GM12878 (cell line): ENCODE results near the gene GTSE1. TPM values are rescaled to one million over a fixed set of nuclear protein-coding genes. Genes with fewer than 3 reads are reported as not detected.

Experiments used
- CEBPB ChIP-seq, 2 experiments: fragments of 150-350 bp in 1 of 2; IDR thresholded peaks; 2 replicates each; pipeline ENCODE4 v1.6.1; 2012 to 2014; ENCODE audit warnings: low read depth in 2 of 2, low read length in 2 of 2, borderline replicate concordance in 1 of 2, inconsistent platforms in 1 of 2
- EED ChIP-seq: sonication (generic); IDR thresholded peaks from 2 replicates; pipeline ENCODE4 v1.6.1; 2016; ENCODE audit warnings: antibody characterized with exemption, low read depth
- FOXM1 ChIP-seq: IDR thresholded peaks from 2 replicates; pipeline ENCODE4 v1.6.1; 2012; ENCODE audit warnings: low read depth, mild to moderate bottlenecking, inconsistent platforms, low read length, moderate library complexity
- MTA3 ChIP-seq: IDR thresholded peaks from 2 replicates; pipeline ENCODE4 v1.6.1; 2012; ENCODE audit warnings: low read length, inconsistent platforms, borderline replicate concordance
- MXI1 ChIP-seq: fragments of 150-350 bp; IDR thresholded peaks from 2 replicates; pipeline ENCODE4 v1.6.1; 2011; ENCODE audit warnings: low read depth, mild to moderate bottlenecking, inconsistent platforms, low read length, improper control_type of control experiment
- MYB ChIP-seq: fragments of 150-350 bp; IDR thresholded peaks from 2 replicates; pipeline ENCODE4 v1.6.1; 2014; ENCODE audit warnings: mild to moderate bottlenecking, low read depth, low read length, borderline replicate concordance
- NR2C1 ChIP-seq: fragments of 450-650 bp; IDR thresholded peaks from 2 replicates; pipeline ENCODE4 v1.6.1; 2017; ENCODE audit warnings: antibody characterized with exemption, mild to moderate bottlenecking, moderate library complexity
- PAX8 ChIP-seq: fragments of 450-650 bp; IDR thresholded peaks from 2 replicates; pipeline ENCODE4 v1.6.1; 2017; ENCODE audit warnings: mild to moderate bottlenecking, moderate library complexity
- POU2F2 ChIP-seq: IDR thresholded peaks from 3 replicates; pipeline ENCODE4 v1.6.1; 2011; ENCODE audit warnings: low read depth, mild to moderate bottlenecking, low read length, borderline replicate concordance
- RAD51 ChIP-seq: fragments of 450-650 bp; IDR thresholded peaks from 2 replicates; pipeline ENCODE4 v1.6.1; 2016; ENCODE audit warnings: moderate library complexity, mild to moderate bottlenecking, inconsistent platforms
- RBBP5 ChIP-seq: fragments of 200-600 bp; sonication (generic); conservative IDR thresholded peaks from 2 replicates; pipeline ENCODE4 v1.6.1; 2016
- RFX5 ChIP-seq: IDR thresholded peaks from 2 replicates; pipeline ENCODE4 v1.6.1; 2011; ENCODE audit warnings: low read depth, low read length, improper control_type of control experiment
- SIN3A ChIP-seq: IDR thresholded peaks from 2 replicates; pipeline ENCODE4 v1.6.1; 2012; ENCODE audit warnings: low read depth, low read length, improper control_type of control experiment
- SP1 ChIP-seq: IDR thresholded peaks from one replicate; pipeline ENCODE4 v1.6.1; 2011; ENCODE audit warnings: low read depth, low read length
- SREBF1 ChIP-seq: IDR thresholded peaks from 2 replicates; pipeline ENCODE4 v1.6.1; 2012; ENCODE audit warnings: mild to moderate bottlenecking, low read length
- polyA plus RNA-seq, 11 experiments: library from polyadenylated mRNA; depleted of rRNA in 4 of 11; unstranded in 6 of 11; stranded (reverse) in 5 of 11; fragments of >200 nt; fragmentation: Nextera tagmentation in 4 of 11; fragmentation: Illumina TruSeq in 1 of 11; extraction: Ambion mirVana in 4 of 11; extraction: Trizol in 1 of 11; gene quantifications; 1 replicate in 1 of 11; 2 replicates in 10 of 11; pipeline versions ENCODE4 v1.2.1 to v1.2.3, GENCODE V29; 2011 to 2016; ENCODE audit warnings: inconsistent platforms in 2 of 11, missing spikeins in 2 of 11, low read depth in 1 of 11
- total RNA-seq, 4 experiments: library from RNA; depleted of rRNA in 3 of 4; stranded (reverse); fragments of >200 nt in 3 of 4; fragmentation: Illumina TruSeq in 1 of 4; extraction: Trizol in 1 of 4; gene quantifications; 2 replicates each; pipeline versions ENCODE4 v1.2.1 to v1.2.3, GENCODE V29; 2013 to 2021
- TF ChIP-seq, protein P1 (sequence below): fragments of 450-650 bp; IDR thresholded peaks from 2 replicates; pipeline ENCODE4 v1.6.1; 2016; ENCODE audit warnings: mild to moderate bottlenecking, moderate library complexity, borderline replicate concordance
- TF ChIP-seq, protein P2 (sequence below): fragments of 450-650 bp; conservative IDR thresholded peaks from 2 replicates; pipeline ENCODE4 v1.6.1; 2017; ENCODE audit warnings: mild to moderate bottlenecking, moderate library complexity
- TF ChIP-seq, protein P3 (sequence below): fragments of 450-650 bp; formaldehyde crosslinking; IDR thresholded peaks from 2 replicates; pipeline ENCODE4 v1.4.0; 2022; ENCODE audit warnings: mild to moderate bottlenecking, moderate library complexity
- TF ChIP-seq, protein P4 (sequence below): fragments of 450-650 bp; IDR thresholded peaks from 2 replicates; pipeline ENCODE4 v1.6.1; 2016; ENCODE audit warnings: mild to moderate bottlenecking

The GTSE1 gene
- total and polyA plus RNA-seq, 10 of the 15 experiments (the other 5 are each of a cell fraction or from before 2014, with no cell fraction given), result 6.6 to 46.2 (median 32.3) TPM

GRCh38 chr22:46287873-46288751 is 8.6 kb upstream of the GTSE1 start (continued):
- TF ChIP-seq, protein P1, sequence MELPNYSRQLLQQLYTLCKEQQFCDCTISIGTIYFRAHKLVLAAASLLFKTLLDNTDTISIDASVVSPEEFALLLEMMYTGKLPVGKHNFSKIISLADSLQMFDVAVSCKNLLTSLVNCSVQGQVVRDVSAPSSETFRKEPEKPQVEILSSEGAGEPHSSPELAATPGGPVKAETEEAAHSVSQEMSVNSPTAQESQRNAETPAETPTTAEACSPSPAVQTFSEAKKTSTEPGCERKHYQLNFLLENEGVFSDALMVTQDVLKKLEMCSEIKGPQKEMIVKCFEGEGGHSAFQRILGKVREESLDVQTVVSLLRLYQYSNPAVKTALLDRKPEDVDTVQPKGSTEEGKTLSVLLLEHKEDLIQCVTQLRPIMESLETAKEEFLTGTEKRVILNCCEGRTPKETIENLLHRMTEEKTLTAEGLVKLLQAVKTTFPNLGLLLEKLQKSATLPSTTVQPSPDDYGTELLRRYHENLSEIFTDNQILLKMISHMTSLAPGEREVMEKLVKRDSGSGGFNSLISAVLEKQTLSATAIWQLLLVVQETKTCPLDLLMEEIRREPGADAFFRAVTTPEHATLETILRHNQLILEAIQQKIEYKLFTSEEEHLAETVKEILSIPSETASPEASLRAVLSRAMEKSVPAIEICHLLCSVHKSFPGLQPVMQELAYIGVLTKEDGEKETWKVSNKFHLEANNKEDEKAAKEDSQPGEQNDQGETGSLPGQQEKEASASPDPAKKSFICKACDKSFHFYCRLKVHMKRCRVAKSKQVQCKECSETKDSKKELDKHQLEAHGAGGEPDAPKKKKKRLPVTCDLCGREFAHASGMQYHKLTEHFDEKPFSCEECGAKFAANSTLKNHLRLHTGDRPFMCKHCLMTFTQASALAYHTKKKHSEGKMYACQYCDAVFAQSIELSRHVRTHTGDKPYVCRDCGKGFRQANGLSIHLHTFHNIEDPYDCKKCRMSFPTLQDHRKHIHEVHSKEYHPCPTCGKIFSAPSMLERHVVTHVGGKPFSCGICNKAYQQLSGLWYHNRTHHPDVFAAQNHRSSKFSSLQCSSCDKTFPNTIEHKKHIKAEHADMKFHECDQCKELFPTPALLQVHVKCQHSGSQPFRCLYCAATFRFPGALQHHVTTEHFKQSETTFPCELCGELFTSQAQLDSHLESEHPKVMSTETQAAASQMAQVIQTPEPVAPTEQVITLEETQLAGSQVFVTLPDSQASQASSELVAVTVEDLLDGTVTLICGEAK, result peak; percentile 88
- no peak for TF ChIP-seq CEBPB (IDR thresholded peaks at IDR 0.05; ENCODE audit: borderline replicate concordance in 1 of 2, low read depth in 2 of 2, low read length in 2 of 2)
- TF ChIP-seq RAD51, result no peak
- TF ChIP-seq, protein P2, sequence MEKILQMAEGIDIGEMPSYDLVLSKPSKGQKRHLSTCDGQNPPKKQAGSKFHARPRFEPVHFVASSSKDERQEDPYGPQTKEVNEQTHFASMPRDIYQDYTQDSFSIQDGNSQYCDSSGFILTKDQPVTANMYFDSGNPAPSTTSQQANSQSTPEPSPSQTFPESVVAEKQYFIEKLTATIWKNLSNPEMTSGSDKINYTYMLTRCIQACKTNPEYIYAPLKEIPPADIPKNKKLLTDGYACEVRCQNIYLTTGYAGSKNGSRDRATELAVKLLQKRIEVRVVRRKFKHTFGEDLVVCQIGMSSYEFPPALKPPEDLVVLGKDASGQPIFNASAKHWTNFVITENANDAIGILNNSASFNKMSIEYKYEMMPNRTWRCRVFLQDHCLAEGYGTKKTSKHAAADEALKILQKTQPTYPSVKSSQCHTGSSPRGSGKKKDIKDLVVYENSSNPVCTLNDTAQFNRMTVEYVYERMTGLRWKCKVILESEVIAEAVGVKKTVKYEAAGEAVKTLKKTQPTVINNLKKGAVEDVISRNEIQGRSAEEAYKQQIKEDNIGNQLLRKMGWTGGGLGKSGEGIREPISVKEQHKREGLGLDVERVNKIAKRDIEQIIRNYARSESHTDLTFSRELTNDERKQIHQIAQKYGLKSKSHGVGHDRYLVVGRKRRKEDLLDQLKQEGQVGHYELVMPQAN, result peak; percentile 46; the same call in 1 of the 2 replicates
- no peak for TF ChIP-seq MYB
- TF ChIP-seq RFX5, result no peak
- TF ChIP-seq MTA3, result peak; percentile 45; the same call in 1 of the 2 replicates
- peak; percentile 87; the same call in 2 of the 3 replicates for TF ChIP-seq POU2F2
- TF ChIP-seq, protein P3, sequence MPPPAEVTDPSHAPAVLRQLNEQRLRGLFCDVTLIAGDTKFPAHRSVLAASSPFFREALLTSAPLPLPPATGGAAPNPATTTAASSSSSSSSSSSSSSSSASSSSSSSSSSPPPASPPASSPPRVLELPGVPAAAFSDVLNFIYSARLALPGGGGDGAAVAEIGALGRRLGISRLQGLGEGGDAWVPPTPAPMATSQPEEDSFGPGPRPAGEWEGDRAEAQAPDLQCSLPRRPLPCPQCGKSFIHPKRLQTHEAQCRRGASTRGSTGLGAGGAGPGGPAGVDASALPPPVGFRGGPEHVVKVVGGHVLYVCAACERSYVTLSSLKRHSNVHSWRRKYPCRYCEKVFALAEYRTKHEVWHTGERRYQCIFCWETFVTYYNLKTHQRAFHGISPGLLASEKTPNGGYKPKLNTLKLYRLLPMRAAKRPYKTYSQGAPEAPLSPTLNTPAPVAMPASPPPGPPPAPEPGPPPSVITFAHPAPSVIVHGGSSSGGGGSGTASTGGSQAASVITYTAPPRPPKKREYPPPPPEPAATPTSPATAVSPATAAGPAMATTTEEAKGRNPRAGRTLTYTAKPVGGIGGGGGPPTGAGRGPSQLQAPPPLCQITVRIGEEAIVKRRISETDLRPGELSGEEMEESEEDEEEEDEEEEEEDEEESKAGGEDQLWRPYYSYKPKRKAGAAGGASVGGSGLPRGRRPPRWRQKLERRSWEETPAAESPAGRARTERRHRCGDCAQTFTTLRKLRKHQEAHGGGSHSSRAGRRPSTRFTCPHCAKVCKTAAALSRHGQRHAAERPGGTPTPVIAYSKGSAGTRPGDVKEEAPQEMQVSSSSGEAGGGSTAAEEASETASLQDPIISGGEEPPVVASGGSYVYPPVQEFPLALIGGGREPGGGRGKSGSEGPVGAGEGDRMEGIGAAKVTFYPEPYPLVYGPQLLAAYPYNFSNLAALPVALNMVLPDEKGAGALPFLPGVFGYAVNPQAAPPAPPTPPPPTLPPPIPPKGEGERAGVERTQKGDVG (CRISPR knock-in tag), result no peak
- no peak for TF ChIP-seq PAX8
- no peak for TF ChIP-seq SREBF1
- peak; percentile 49; the same call in 1 of the 2 replicates for TF ChIP-seq MXI1
- peak; percentile 65 for TF ChIP-seq SP1
- TF ChIP-seq EED, result peak; percentile 73; the same call in 1 of the 2 replicates
- TF ChIP-seq, protein P4, sequence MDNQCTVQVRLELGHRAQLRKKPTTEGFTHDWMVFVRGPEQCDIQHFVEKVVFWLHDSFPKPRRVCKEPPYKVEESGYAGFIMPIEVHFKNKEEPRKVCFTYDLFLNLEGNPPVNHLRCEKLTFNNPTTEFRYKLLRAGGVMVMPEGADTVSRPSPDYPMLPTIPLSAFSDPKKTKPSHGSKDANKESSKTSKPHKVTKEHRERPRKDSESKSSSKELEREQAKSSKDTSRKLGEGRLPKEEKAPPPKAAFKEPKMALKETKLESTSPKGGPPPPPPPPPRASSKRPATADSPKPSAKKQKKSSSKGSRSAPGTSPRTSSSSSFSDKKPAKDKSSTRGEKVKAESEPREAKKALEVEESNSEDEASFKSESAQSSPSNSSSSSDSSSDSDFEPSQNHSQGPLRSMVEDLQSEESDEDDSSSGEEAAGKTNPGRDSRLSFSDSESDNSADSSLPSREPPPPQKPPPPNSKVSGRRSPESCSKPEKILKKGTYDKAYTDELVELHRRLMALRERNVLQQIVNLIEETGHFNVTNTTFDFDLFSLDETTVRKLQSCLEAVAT, result peak; percentile 43; the same call in 1 of the 2 replicates
- no peak for TF ChIP-seq RBBP5
- no peak for TF ChIP-seq FOXM1
- peak; percentile 90 for TF ChIP-seq NR2C1
- no peak; the same call in 1 of the 2 replicates for TF ChIP-seq SIN3A
